ENCODE data around the gene LTB4R. TPM values are rescaled to one million over a fixed set of nuclear protein-coding genes. Genes with fewer than 3 reads are reported as not detected.

Gene LTB4R
- total RNA-seq, 2 donors from 2014 or later, result 8.9 to 13.1 TPM

DNA sequence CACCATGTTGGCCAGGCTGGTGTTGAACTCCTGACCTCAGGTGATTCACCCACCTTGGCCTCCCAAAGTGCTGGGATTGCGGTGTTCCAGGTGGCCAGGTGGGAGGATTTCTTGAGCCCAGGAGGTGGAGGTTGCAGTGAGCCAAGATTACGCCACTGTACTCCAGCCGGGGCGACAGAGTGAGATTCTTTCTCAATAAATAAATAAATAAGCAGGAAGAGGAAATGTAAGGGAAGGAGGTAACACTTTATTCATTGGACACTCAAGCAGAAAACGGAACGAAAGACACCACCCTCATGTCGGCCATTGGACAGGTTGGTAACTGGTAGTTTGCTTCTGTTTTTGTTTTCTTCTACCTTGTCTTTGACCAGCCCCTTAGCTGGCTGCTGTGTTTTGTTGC lies 43.7 kb downstream of the LTB4R start:
- ATAC-seq (ENCODE audit: insufficient number of reproducible peaks, low FRiP score, low read depth) (no peak), DNase-seq (ENCODE audit: low spot score) (no peak)
- Histone ChIP-seq H3K27ac (no peak overlapping the region), H3K9me3 (no peaks in the 10 kb centered on the region), H3K4me3 (no peak overlapping the region), H3K27me3 (replicated peaks; ENCODE audit: insufficient read depth) (no peaks in the 10 kb centered on the region), H3K4me1 (ENCODE audit: control insufficient read depth in 1 of 2, low read depth in 2 of 2) (no peaks in the 10 kb centered on the region), H3K36me3 (no peaks in the 10 kb centered on the region)
- TF ChIP-seq, protein P1, sequence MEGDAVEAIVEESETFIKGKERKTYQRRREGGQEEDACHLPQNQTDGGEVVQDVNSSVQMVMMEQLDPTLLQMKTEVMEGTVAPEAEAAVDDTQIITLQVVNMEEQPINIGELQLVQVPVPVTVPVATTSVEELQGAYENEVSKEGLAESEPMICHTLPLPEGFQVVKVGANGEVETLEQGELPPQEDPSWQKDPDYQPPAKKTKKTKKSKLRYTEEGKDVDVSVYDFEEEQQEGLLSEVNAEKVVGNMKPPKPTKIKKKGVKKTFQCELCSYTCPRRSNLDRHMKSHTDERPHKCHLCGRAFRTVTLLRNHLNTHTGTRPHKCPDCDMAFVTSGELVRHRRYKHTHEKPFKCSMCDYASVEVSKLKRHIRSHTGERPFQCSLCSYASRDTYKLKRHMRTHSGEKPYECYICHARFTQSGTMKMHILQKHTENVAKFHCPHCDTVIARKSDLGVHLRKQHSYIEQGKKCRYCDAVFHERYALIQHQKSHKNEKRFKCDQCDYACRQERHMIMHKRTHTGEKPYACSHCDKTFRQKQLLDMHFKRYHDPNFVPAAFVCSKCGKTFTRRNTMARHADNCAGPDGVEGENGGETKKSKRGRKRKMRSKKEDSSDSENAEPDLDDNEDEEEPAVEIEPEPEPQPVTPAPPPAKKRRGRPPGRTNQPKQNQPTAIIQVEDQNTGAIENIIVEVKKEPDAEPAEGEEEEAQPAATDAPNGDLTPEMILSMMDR (IDR thresholded peaks at IDR 0.05), result no peak

DNA sequence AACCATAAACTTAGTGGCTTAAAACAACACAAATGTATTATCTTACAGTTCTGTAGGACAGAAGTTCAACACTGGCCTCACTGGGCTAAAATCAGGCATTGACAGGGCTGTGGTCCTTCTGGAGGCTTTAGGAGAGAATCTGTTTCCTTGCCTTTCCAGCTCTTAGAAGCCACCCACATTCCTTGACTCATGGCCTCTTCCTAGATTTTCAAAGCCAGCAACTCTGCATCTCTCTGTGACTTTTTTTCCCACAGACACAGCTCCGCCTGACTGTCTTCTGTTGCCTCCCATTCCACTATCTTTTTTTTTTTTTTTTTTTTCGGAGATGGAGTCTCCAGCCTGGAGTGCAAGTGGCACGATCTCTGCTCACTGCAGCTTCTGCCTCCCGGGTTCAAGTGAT lies 44.9 kb downstream of the LTB4R start:
- H3K36me3 ChIP-seq, result no peaks in the 10 kb centered on the region
- H3K4me1 ChIP-seq (ENCODE audit: control insufficient read depth in 1 of 2, low read depth in 2 of 2), result no peaks in the 10 kb centered on the region
- TF ChIP-seq, protein P1 (IDR thresholded peaks at IDR 0.05), result no peak
- H3K27me3 ChIP-seq (replicated peaks; ENCODE audit: insufficient read depth), result no peaks in the 10 kb centered on the region
- DNase-seq (ENCODE audit: low spot score) (no peak), ATAC-seq (ENCODE audit: insufficient number of reproducible peaks, low FRiP score, low read depth) (no peak)
- no peak overlapping the region for H3K27ac ChIP-seq
- no peak overlapping the region for H3K4me3 ChIP-seq
- H3K9me3 ChIP-seq, result no peaks in the 10 kb centered on the region

DNA sequence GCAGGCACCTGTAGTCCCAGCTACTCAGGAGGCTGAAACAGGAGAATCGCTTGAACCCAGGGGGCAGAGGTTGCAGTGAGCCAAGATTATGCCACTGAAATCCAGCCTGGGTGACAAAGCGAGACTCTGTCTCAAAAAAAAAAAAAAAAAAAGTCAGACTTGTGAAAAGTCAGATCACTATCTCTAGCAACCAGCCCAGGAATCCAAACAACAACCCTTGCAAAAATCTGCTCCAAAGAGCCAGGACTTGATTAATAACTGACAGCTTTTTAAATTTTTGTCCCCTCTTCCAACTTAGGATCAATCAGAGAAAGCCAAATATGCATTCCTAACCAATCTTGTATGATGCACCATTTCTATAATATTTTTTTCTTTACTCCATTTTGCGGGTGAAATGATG lies 49.0 kb downstream of the LTB4R start:
- H3K27me3 ChIP-seq (replicated peaks; ENCODE audit: insufficient read depth), result no peaks in the 10 kb centered on the region
- H3K27ac ChIP-seq, result no peak overlapping the region
- H3K9me3 ChIP-seq, result no peaks in the 10 kb centered on the region
- peaks cover 2 to 5% of the 10 kb centered on the region in 2 donors for H3K4me1 ChIP-seq (ENCODE audit: control insufficient read depth in 1 of 2, low read depth in 2 of 2)
- DNase-seq (ENCODE audit: low spot score) (no peak), ATAC-seq (ENCODE audit: insufficient number of reproducible peaks, low FRiP score, low read depth) (no peak)
- H3K4me3 ChIP-seq, result no peak overlapping the region
- TF ChIP-seq, protein P1 (IDR thresholded peaks at IDR 0.05), result no peak
- H3K36me3 ChIP-seq, result no peaks in the 10 kb centered on the region

DNA sequence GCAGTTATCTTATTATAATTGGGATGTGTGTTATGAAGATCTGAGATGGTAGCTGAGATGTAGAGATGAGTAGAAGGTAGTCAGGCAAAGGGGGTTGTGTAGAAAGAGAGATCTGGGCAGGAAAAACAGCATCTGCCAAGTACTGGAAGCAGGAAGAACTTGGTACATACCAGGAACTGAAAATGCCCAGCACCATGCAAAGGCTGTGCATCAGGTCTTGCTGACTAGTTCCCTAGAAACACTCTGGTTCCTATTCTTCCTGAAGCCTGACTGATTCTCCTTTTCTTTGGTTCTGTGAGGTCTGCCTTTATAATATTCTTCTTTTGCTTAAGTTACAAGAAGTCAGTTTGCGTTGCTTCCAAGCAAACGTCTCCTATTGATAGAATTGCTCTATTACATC lies 50.0 kb downstream of the LTB4R start:
- H3K9me3 ChIP-seq, result no peaks in the 10 kb centered on the region
- H3K27ac ChIP-seq, result no peak overlapping the region
- no peaks in the 10 kb centered on the region for H3K36me3 ChIP-seq
- TF ChIP-seq, protein P1 (IDR thresholded peaks at IDR 0.05), result no peak
- DNase-seq (ENCODE audit: low spot score) (no peak), ATAC-seq (ENCODE audit: insufficient number of reproducible peaks, low FRiP score, low read depth) (no peak)
- no peak overlapping the region for H3K4me3 ChIP-seq
- peaks cover 10 to 15% of the 10 kb centered on the region in 2 donors for H3K4me1 ChIP-seq (ENCODE audit: control insufficient read depth in 1 of 2, low read depth in 2 of 2)
- no peaks in the 10 kb centered on the region for H3K27me3 ChIP-seq (replicated peaks; ENCODE audit: insufficient read depth)

DNA sequence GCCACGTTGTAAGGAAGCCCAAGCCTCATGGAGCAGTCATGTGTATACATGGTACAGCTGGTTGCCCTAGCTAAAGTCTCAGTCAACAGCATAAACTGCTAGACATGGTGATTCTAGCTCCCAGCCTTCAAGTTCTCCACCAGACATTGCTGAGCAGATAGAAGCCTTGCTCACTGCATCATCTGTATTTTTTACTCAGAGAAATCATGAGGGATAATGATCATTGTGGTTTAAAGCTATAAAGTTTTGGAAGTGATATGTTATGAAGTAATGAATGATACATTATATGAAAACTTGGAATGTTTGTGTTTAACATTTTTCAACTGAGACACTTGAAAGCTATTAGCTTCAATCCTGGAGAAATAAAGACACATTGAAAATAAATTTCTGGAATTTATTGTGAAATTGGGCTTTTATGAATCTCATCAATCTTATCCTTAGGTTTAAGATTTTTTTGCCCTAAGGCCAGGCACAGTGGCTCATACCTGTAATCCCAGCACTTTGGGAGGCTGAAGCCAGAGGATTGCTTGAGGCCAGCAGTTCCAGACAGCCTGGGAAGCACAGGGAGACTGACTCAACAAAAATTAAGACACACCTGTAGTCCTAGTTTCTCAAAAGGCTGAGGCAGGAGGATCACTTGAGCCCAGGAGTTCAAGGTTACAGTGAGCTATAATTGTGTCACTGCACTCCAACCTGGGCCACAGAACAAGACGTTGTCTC lies 51.1 kb downstream of the LTB4R start:
- Histone ChIP-seq H3K27ac (no peak overlapping the region), H3K27me3 (replicated peaks; ENCODE audit: insufficient read depth) (no peaks in the 10 kb centered on the region), H3K9me3 (no peaks in the 10 kb centered on the region), H3K4me3 (no peak overlapping the region), H3K36me3 (no peaks in the 10 kb centered on the region), H3K4me1 (ENCODE audit: control insufficient read depth in 1 of 2, low read depth in 2 of 2) (peaks cover 10 to 18% of the 10 kb centered on the region in 2 donors)
- ATAC-seq (ENCODE audit: insufficient number of reproducible peaks, low FRiP score, low read depth) (no peak), DNase-seq (ENCODE audit: low spot score) (no peak)
- TF ChIP-seq, protein P1 (IDR thresholded peaks at IDR 0.05), result no peak
